Peyer's patch (tissue), 4 donors: ENCODE results near the gene PSMD12.

ENCODE experiments used
- POLR2A ChIP-seq, 2 donors: fragments of 450-650 bp; IDR thresholded peaks; one replicate each; pipeline ENCODE4 v1.5.1; 2017; ENCODE audit warnings: antibody characterized with exemption in 2 of 2, mild to moderate bottlenecking in 2 of 2, moderate library complexity in 2 of 2
- TF ChIP-seq, protein P1 (sequence below), 6 experiments: fragments of 450-650 bp in 4 of 6; fragments of 200-600 bp in 2 of 6; sonication (generic) in 1 of 6; IDR thresholded peaks; one replicate each; pipeline ENCODE4 v1.5.1; 2017 to 2019; ENCODE audit warnings: antibody characterized with exemption in 6 of 6, mild to moderate bottlenecking in 3 of 6, moderate library complexity in 1 of 6

DNA sequence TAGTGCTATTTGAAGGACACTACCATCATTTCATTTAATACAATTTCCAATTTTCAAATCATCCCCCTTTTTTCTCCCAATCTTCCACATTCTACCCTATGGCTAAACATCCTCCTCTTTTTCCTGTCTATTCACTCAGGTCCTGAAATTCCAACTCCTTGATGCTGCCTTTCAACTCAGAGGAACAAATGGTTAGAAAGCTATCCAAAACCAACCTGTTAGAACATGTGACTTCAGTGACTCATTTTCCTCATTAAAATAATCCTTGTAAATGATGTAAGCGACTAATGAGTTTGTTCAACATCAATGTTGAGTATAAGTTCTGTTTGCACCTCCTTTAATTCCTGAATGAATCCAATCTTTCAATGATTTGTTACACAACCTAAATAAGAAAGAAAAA is 5.5 kb downstream of the PSMD12 start:
- TF ChIP-seq, protein P1, sequence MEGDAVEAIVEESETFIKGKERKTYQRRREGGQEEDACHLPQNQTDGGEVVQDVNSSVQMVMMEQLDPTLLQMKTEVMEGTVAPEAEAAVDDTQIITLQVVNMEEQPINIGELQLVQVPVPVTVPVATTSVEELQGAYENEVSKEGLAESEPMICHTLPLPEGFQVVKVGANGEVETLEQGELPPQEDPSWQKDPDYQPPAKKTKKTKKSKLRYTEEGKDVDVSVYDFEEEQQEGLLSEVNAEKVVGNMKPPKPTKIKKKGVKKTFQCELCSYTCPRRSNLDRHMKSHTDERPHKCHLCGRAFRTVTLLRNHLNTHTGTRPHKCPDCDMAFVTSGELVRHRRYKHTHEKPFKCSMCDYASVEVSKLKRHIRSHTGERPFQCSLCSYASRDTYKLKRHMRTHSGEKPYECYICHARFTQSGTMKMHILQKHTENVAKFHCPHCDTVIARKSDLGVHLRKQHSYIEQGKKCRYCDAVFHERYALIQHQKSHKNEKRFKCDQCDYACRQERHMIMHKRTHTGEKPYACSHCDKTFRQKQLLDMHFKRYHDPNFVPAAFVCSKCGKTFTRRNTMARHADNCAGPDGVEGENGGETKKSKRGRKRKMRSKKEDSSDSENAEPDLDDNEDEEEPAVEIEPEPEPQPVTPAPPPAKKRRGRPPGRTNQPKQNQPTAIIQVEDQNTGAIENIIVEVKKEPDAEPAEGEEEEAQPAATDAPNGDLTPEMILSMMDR (IDR thresholded peaks at IDR 0.05), result no peak
- no peak for TF ChIP-seq POLR2A (IDR thresholded peaks at IDR 0.05)
